Urinary bladder (tissue), 4 donors: ENCODE measurements around the gene ABCA8. TPM values are rescaled to one million over a fixed set of nuclear protein-coding genes. Genes with fewer than 3 reads are reported as not detected.
"Not testable (repeated sequence)": the region's sequence is repeated elsewhere in the genome, so short reads cannot be mapped to it uniquely, and the experiment has no call there.

Experiments used
- DNase-seq: peaks from one replicate; pipeline ENCODE4 v3.0.0-alpha.2; 2015; ENCODE audit errors: extremely low spot score
- H3K27ac ChIP-seq: one replicate; pipeline ENCODE4 v1.5.1; 2013; ENCODE audit warnings: low read depth, mild to moderate bottlenecking, moderate library complexity
- H3K36me3 ChIP-seq: one replicate; pipeline ENCODE4 v1.6.1; 2013; ENCODE audit warnings: mild to moderate bottlenecking, moderate library complexity; ENCODE audit not compliant: insufficient read depth
- H3K4me1 ChIP-seq: one replicate; pipeline ENCODE4 v1.6.1; 2013; ENCODE audit warnings: mild to moderate bottlenecking, moderate library complexity; ENCODE audit not compliant: insufficient read depth
- H3K4me3 ChIP-seq: one replicate; pipeline ENCODE4 v1.5.1; 2013; ENCODE audit warnings: low read depth, low read length
- WGBS: extraction: QIAGEN DNeasy Blood & Tissue Kit; methylation state at CpG from one replicate; pipeline ENCODE4 v1.1.7; 2013; 5-methylcytosine and 5-hydroxymethylcytosine counted together
- polyA plus RNA-seq: library from polyadenylated mRNA; stranded (reverse); fragments of 200-250 nt; gene quantifications from one replicate; pipeline ENCODE4 v1.2.3, GENCODE V29; 2013
- total RNA-seq: library from RNA; depleted of rRNA; stranded (reverse); fragments of >200 nt; gene quantifications from one replicate; pipeline ENCODE4 v1.2.3, GENCODE V29; 2014
- donor health status: healthy with polysubstance abuse.
- donor health status: healthy.

Gene ABCA8
- total and polyA plus RNA-seq, 2 donors, result 43.6 to 107 TPM

DNA sequence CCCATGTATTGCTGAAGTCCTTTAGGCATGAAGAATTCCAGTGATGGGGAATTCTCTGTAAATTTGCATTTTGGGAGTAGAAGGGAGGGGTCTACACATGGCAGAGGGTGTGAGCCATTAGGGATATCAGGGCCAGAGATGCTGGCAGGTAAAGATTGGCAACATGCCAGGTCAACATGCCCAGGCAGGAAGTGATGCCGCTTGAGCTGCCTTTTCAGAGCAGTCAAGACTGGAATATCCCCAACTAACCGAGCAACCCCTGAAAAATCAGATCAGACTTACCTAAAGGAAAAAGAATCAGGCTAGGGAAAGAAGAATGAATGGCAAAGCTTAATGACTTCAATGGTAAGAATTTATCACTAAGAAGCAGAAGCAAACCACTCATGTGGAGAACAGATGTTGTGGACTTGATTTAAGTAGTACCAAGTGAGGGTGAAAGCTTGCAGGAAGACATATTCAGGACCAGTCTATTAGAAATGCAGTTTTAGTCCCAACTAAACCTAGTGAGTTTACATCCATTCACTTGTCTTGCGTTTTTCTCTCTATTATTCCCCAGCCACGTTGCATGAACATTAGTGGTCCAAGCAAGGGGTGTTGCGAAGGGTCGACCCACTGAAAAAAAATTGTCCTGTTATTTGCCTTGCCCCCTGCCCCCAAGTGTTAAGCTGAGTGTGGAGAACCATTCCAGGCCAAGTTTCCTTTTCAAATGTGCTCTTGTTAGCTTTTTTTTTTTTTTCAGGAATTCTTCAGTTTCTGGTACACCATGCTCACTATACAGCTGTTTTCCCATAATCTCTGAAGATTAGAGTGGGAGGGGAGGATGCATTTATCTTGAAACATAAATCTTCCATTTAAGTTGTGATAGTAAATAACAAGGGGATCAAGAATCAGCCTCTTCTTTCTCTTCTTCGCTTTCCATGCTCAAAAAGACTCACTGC lies 105.2 kb downstream of the ABCA8 start:
- no peak overlapping the region for H3K27ac ChIP-seq
- H3K4me3 ChIP-seq, result no peak overlapping the region
- no peak for DNase-seq
- WGBS, result 71% methylated on average over 7 of the region's 7 CpGs
- H3K36me3 ChIP-seq, result no peaks in the 10 kb centered on the region
- no peaks in the 10 kb centered on the region for H3K4me1 ChIP-seq

GRCh38 chr17:68847711-68848110 lies 107.5 kb downstream of the ABCA8 start:
- no peaks in the 10 kb centered on the region for H3K36me3 ChIP-seq
- WGBS, result 69% methylated on average over 1 of the region's 1 CpG

DNA sequence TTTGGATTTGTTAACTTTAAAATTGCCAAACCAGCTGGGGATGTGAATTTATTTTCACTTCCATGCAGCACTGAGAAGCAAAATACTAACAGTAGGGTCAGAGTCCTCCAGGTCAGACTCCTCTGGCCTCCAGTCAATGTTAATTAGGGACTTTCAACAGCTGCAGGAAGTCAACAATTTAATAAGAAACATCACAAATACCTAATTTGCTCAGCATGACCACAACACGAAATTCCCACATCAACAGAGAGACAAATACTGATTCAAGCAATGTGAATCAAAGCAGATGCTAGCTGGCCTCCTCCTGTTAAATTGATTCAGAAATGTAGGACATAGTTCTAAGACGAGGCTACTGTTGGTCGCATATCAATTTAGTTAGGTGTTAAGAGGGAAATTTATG lies 111.7 kb downstream of the ABCA8 start:
- no peak for DNase-seq
- Histone ChIP-seq H3K4me1 (no peaks in the 10 kb centered on the region), H3K27ac (no peak overlapping the region), H3K36me3 (no peaks in the 10 kb centered on the region), H3K4me3 (no peak overlapping the region)
- 59% methylated on average over 3 of the region's 3 CpGs for WGBS

More at GRCh38 chr17:68847711-68848110, 107.5 kb downstream of the ABCA8 start:
- Histone ChIP-seq H3K4me1 (no peaks in the 10 kb centered on the region), H3K4me3 (no peak overlapping the region), H3K27ac (no peak overlapping the region)
- no peak for DNase-seq

- WGBS, result 69% methylated on average over 4 of the region's 4 CpGs
- Histone ChIP-seq H3K36me3 (no peaks in the 10 kb centered on the region), H3K27ac (no peak overlapping the region), H3K4me1 (no peaks in the 10 kb centered on the region), H3K4me3 (no peak overlapping the region)
- DNase-seq, result no peak
Measured at GRCh38 chr17:68840073-68840472, 115.1 kb downstream of the ABCA8 start.

DNA sequence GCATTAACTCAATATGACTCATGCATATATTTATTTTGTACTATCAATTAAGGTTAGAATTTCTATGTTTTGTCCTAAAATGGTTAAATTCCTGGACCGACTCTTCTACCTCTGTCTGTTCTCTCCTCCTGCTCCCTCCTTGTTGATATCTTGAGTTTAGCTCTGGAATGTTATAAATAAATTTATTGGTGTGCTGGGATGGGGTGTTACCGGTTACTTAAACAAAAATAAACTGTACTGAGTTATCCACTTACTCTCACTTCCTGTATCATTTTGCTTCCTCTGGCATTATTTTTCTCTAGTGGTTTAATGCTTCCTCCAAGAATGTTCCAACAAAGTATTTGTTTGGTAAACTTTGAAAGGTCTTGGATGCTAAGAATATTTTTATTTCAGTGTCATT lies 120.1 kb downstream of the ABCA8 start:
- WGBS, result 14% methylated on average over 2 of the region's 2 CpGs
- no peak overlapping the region for H3K27ac ChIP-seq
- no peak overlapping the region for H3K4me3 ChIP-seq
- DNase-seq, result no peak
- no peaks in the 10 kb centered on the region for H3K36me3 ChIP-seq
- no peaks in the 10 kb centered on the region for H3K4me1 ChIP-seq

- 95% methylated on average over 2 of the region's 2 CpGs for WGBS
Measured at GRCh38 chr17:68834328-68834836, 120.8 kb downstream of the ABCA8 start.

GRCh38 chr17:68832109-68832802 lies 122.9 kb downstream of the ABCA8 start:
- Histone ChIP-seq H3K4me1 (no peaks in the 10 kb centered on the region), H3K27ac (no peak overlapping the region), H3K36me3 (no peaks in the 10 kb centered on the region), H3K4me3 (no peak overlapping the region)
- 53% methylated on average over 2 of the region's 2 CpGs for WGBS
- no peak for DNase-seq

More at GRCh38 chr17:68834328-68834836, 120.8 kb downstream of the ABCA8 start:
- no peaks in the 10 kb centered on the region for H3K36me3 ChIP-seq
- no peak for DNase-seq
- H3K4me3 ChIP-seq, result no peak overlapping the region
- no peak overlapping the region for H3K27ac ChIP-seq
- no peaks in the 10 kb centered on the region for H3K4me1 ChIP-seq

GRCh38 chr17:68831170-68831569 lies 124.0 kb downstream of the ABCA8 start:
- H3K27ac ChIP-seq, result no peak overlapping the region
- no peak overlapping the region for H3K4me3 ChIP-seq
- H3K4me1 ChIP-seq, result no peaks in the 10 kb centered on the region
- H3K36me3 ChIP-seq, result no peaks in the 10 kb centered on the region
- 82% methylated on average over 7 of the region's 7 CpGs for WGBS
- DNase-seq, result no peak

DNA sequence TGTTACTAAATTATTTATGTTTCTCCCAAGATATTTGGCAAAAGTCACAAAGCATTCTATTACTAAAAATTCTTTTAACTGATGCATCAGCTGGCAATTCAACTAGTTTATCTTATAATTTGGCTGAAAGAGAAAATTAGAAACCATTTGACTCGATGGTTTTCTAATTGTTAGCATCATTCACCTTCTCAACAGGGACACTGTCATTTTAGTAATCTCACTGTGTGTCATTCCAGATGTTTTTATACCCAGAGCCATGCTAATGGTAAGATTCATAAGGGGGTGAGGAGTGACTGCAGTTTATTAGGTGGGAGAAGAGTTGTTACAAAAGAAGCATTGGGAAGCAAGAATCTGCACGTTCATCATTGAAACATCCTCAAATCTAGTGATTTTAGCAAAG lies 124.9 kb downstream of the ABCA8 start:
- Histone ChIP-seq H3K27ac (no peak overlapping the region), H3K4me3 (no peak overlapping the region), H3K36me3 (no peaks in the 10 kb centered on the region), H3K4me1 (no peaks in the 10 kb centered on the region)
- DNase-seq, result no peak
- WGBS, result 63% methylated on average over 2 of the region's 2 CpGs

DNA sequence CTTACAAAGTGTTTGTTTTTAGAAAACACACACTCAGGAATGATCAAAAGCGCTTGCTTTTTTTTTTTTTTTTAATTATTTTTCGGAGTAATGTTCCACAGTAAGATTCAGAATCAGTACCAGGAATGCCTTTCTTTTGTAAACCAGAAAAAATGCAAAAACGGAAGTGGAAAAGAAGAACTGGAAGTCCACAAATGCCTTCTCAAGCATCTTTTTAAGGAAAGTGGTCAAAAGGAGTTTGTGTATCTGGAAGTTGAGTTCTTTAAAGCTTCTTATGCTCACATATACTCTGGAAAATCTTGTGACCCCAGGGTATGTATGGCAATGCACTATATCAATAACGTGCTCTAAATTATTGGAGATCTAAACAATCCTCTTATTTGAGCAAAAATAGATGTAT lies 126.0 kb downstream of the ABCA8 start:
- Histone ChIP-seq H3K4me1 (no peaks in the 10 kb centered on the region), H3K27ac (no peak overlapping the region), H3K4me3 (no peak overlapping the region), H3K36me3 (no peaks in the 10 kb centered on the region)
- no peak for DNase-seq
- WGBS, result 88% methylated on average over 4 of the region's 4 CpGs

DNA sequence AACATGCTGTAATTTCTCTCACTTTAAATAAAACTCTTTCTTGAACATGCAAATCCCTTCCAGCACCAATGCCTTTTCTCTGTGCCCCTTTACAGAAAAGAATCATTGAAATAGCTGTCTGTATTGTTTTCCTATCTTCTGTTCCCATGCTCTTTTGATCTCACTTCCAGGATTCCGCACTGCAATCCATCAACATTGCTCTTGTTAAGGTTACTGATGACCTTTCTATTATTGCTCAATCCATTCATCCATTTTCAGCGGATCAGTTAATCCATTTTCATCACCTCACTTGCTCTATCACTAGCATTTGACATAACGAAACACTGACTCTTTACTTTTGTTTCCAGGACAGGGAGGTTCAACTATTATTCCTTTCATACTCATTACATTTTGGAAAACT lies 130.5 kb downstream of the ABCA8 start:
- no peaks in the 10 kb centered on the region for H3K36me3 ChIP-seq
- WGBS, result 80% methylated on average over 3 of the region's 3 CpGs
- no peak overlapping the region for H3K27ac ChIP-seq
- no peak for DNase-seq
- no peaks in the 10 kb centered on the region for H3K4me1 ChIP-seq
- H3K4me3 ChIP-seq, result no peak overlapping the region

- not testable (repeated sequence) for H3K27ac ChIP-seq, H3K36me3 ChIP-seq, H3K4me3 ChIP-seq, H3K4me1 ChIP-seq, DNase-seq
- WGBS, result 79% methylated on average over 5 of the region's 5 CpGs
Measured at GRCh38 chr17:68824185-68824584, 131.0 kb downstream of the ABCA8 start.

DNA sequence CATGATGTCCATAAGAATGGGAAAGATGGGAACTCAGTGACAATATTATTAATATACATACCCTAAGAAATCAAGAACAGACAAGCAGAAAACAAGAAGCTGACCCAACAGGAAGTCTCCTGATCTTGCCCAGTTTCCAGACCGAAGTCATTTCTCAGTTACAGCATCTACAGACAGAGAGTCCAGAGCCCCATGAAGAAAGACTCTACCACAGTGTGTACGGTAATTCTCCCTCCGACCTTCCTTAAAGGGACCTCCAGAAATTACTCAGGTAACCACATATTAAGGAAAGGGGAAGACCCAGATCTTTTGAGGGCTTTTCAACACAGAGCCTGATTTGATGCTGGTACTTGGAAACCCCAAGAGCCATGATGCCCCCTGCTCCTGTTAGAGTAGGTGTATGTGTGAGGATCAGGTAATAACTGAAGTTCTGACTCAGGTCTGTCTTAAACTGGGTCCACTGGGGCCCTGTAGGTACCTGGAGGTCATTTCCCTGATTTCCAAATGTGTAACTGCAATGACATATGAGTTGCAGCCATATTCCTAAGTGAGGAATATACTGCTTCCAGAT lies 132.4 kb downstream of the ABCA8 start:
- no peak overlapping the region for H3K4me3 ChIP-seq
- H3K4me1 ChIP-seq, result no peaks in the 10 kb centered on the region
- no peak overlapping the region for H3K27ac ChIP-seq
- no peaks in the 10 kb centered on the region for H3K36me3 ChIP-seq
- no peak for DNase-seq
- 89% methylated on average over 3 of the region's 3 CpGs for WGBS
